MG63 (cell line): ENCODE measurements around the gene SRPRB. TPM values are rescaled to one million over a fixed set of nuclear protein-coding genes. Genes with fewer than 3 reads are reported as not detected.

Experiments
- DNase-seq: peaks from one replicate; pipeline ENCODE4 v3.0.0-alpha.2; 2020
- H3K27me3 ChIP-seq: fragments of 250-450 bp; sonication (Bioruptor Pico); 2 replicates; pipeline ENCODE4 v1.5.1; 2020; ENCODE audit warnings: mild to moderate bottlenecking, moderate library complexity
- H3K36me3 ChIP-seq: fragments of 250-450 bp; sonication (Bioruptor Pico); 2 replicates; pipeline ENCODE4 v1.5.1; 2020; ENCODE audit warnings: mild to moderate bottlenecking, moderate library complexity
- H3K4me3 ChIP-seq: fragments of 250-450 bp; sonication (Bioruptor Pico); 2 replicates; pipeline ENCODE4 v1.5.1; 2020; ENCODE audit warnings: mild to moderate bottlenecking, moderate library complexity
- H3K9me3 ChIP-seq: fragments of 250-450 bp; sonication (Bioruptor Pico); 2 replicates; pipeline ENCODE4 v1.5.1; 2020; ENCODE audit warnings: mild to moderate bottlenecking, moderate library complexity
- total RNA-seq: library from RNA; depleted of rRNA; stranded (reverse); fragments of >200 nt; shearing (Covaris generic); gene quantifications from 2 replicates; pipeline ENCODE4 v1.2.3, GENCODE V29; 2014; ENCODE audit warnings: low replicate concordance

Gene SRPRB
- total RNA-seq, 1 experiment from 2014 or later: 173 TPM

- Histone ChIP-seq H3K4me3 (no peak overlapping the region), H3K9me3 (no peaks in the 10 kb centered on the region), H3K36me3 (peaks cover 86% of the 10 kb centered on the region), H3K27me3 (no peaks in the 10 kb centered on the region)
- DNase-seq: no peak
Observed at GRCh38 chr3:133812872-133813271, 7.3 kb downstream of the SRPRB start.

GRCh38 chr3:133815386-133815785, 9.8 kb downstream of the SRPRB start:
- Histone ChIP-seq H3K36me3 (peaks cover 80% of the 10 kb centered on the region), H3K4me3 (no peak overlapping the region), H3K9me3 (no peaks in the 10 kb centered on the region), H3K27me3 (no peaks in the 10 kb centered on the region)
- no peak for DNase-seq

- Histone ChIP-seq H3K4me3 (no peak overlapping the region), H3K36me3 (peaks cover 82% of the 10 kb centered on the region), H3K9me3 (no peaks in the 10 kb centered on the region), H3K27me3 (no peaks in the 10 kb centered on the region)
- no peak for DNase-seq
Observed at GRCh38 chr3:133820129-133820528, 14.5 kb downstream of the SRPRB start.

GRCh38 chr3:133820889-133821675, 15.5 kb downstream of the SRPRB start:
- Histone ChIP-seq H3K36me3 (peaks cover 77% of the 10 kb centered on the region), H3K4me3 (no peak overlapping the region), H3K9me3 (no peaks in the 10 kb centered on the region), H3K27me3 (no peaks in the 10 kb centered on the region)
- DNase-seq: no peak

GRCh38 chr3:133821767-133822638, 16.4 kb downstream of the SRPRB start:
- no peaks in the 10 kb centered on the region for H3K9me3 ChIP-seq
- H3K27me3 ChIP-seq: no peaks in the 10 kb centered on the region
- H3K36me3 ChIP-seq: peaks cover 67% of the 10 kb centered on the region

GRCh38 chr3:133824961-133825485, 19.4 kb downstream of the SRPRB start:
- Histone ChIP-seq H3K36me3 (peaks cover 49% of the 10 kb centered on the region), H3K9me3 (no peaks in the 10 kb centered on the region), H3K27me3 (no peaks in the 10 kb centered on the region), H3K4me3 (no peak overlapping the region)
- DNase-seq: no peak

More at GRCh38 chr3:133821767-133822638, 16.4 kb downstream of the SRPRB start:
- no peak overlapping the region for H3K4me3 ChIP-seq
- DNase-seq: peak; percentile 96

GRCh38 chr3:133825969-133826727, 20.5 kb downstream of the SRPRB start:
- no peaks in the 10 kb centered on the region for H3K9me3 ChIP-seq
- peaks cover 38% of the 10 kb centered on the region for H3K36me3 ChIP-seq
- no peak overlapping the region for H3K4me3 ChIP-seq

GRCh38 chr3:133827136-133827535, 21.5 kb downstream of the SRPRB start:
- DNase-seq: no peak
- H3K36me3 ChIP-seq: peaks cover 31% of the 10 kb centered on the region
- H3K27me3 ChIP-seq: no peaks in the 10 kb centered on the region
- no peak overlapping the region for H3K4me3 ChIP-seq
- no peaks in the 10 kb centered on the region for H3K9me3 ChIP-seq

More at GRCh38 chr3:133825969-133826727, 20.5 kb downstream of the SRPRB start:
- H3K27me3 ChIP-seq: no peaks in the 10 kb centered on the region
- DNase-seq: no peak

- H3K4me3 ChIP-seq: no peak overlapping the region
- H3K9me3 ChIP-seq: no peaks in the 10 kb centered on the region
- no peak for DNase-seq
- H3K27me3 ChIP-seq: no peaks in the 10 kb centered on the region
- peaks cover 26% of the 10 kb centered on the region for H3K36me3 ChIP-seq
Observed at GRCh38 chr3:133827684-133828083, 22.1 kb downstream of the SRPRB start.

GRCh38 chr3:133828576-133829309, 23.1 kb downstream of the SRPRB start:
- Histone ChIP-seq H3K9me3 (no peaks in the 10 kb centered on the region), H3K36me3 (peaks cover 15% of the 10 kb centered on the region), H3K4me3 (no peak overlapping the region), H3K27me3 (no peaks in the 10 kb centered on the region)
- DNase-seq: no peak

GRCh38 chr3:133829310-133829707, 23.7 kb downstream of the SRPRB start:
- no peaks in the 10 kb centered on the region for H3K27me3 ChIP-seq
- DNase-seq: no peak

GRCh38 chr3:133830071-133830470, 24.5 kb downstream of the SRPRB start:
- no peaks in the 10 kb centered on the region for H3K27me3 ChIP-seq
- no peaks in the 10 kb centered on the region for H3K9me3 ChIP-seq
- peaks cover 4% of the 10 kb centered on the region for H3K36me3 ChIP-seq
- DNase-seq: no peak
- H3K4me3 ChIP-seq: no peak overlapping the region

More at GRCh38 chr3:133829310-133829707, 23.7 kb downstream of the SRPRB start:
- H3K9me3 ChIP-seq: no peaks in the 10 kb centered on the region
- no peak overlapping the region for H3K4me3 ChIP-seq
- H3K36me3 ChIP-seq: peaks cover 10% of the 10 kb centered on the region

- H3K36me3 ChIP-seq: no peaks in the 10 kb centered on the region
- H3K4me3 ChIP-seq: no peak overlapping the region
- no peaks in the 10 kb centered on the region for H3K9me3 ChIP-seq
- no peak for DNase-seq
- H3K27me3 ChIP-seq: no peaks in the 10 kb centered on the region
Observed at GRCh38 chr3:133831966-133832801, 26.6 kb downstream of the SRPRB start.

GRCh38 chr3:133832802-133833144, 27.2 kb downstream of the SRPRB start:
- DNase-seq: no peak
- Histone ChIP-seq H3K36me3 (no peaks in the 10 kb centered on the region), H3K9me3 (no peaks in the 10 kb centered on the region), H3K27me3 (no peaks in the 10 kb centered on the region), H3K4me3 (no peak overlapping the region)

GRCh38 chr3:133833267-133833666, 27.7 kb downstream of the SRPRB start:
- Histone ChIP-seq H3K36me3 (no peaks in the 10 kb centered on the region), H3K27me3 (no peaks in the 10 kb centered on the region), H3K9me3 (no peaks in the 10 kb centered on the region), H3K4me3 (no peak overlapping the region)
- DNase-seq: no peak
